Left ventricle myocardium superior (tissue), 1 donor: ENCODE measurements around the gene POLG2. TPM values are rescaled to one million over a fixed set of nuclear protein-coding genes. Genes with fewer than 3 reads are reported as not detected.

Experiments
- ATAC-seq: fragments of 200-7000 bp; cut with Tn5 transposase; one replicate; pipeline ENCODE4 v1.9.1; 2020; ENCODE audit warnings: mild to moderate bottlenecking, moderate library complexity
- DNase-seq: peaks from one replicate; pipeline ENCODE4 v3.0.0-alpha.2; 2020
- intact Hi-C: fragments of 100-400 bp; cut with micrococcal nuclease; formaldehyde crosslinking; loops from one replicate; pipeline ENCODE4 v1.11.0; 2022
- long read RNA-seq: library from polyadenylated mRNA; unstranded; transcript quantifications from one replicate; pipeline ENCODE4 v2.0.0, GENCODE V29; 2021
- total RNA-seq: library from RNA; stranded (reverse); fragmentation: NEBNext Ultra II Directional; extraction: Animal tissue kit (Norgen Biotek cat#: 25700); gene quantifications from one replicate; pipeline ENCODE4 v1.2.1, GENCODE V29; 2021
- donor health status: DM: no; HTN: yes; CAD: no; lungs with severe emphysema.

Gene POLG2
- total RNA-seq, result 5.9 TPM
- long read RNA-seq, transcript POLG2-201 (8 exons, 1,564 nt), result major isoform, 12 of 20 reads
- long read RNA-seq, partial matches to known transcripts, result 3 of 20 reads
- long read RNA-seq, other reads (novel, unspliced or antisense), result 4 of 20 reads

GRCh38 chr17:64496786-64497564, at the start of gene POLG2:
POLG2 (minus strand) TSS chr17:64497054; CDS start chr17:64496968, 86 bp downstream.
- intact Hi-C loops, result no loop called here
- ATAC-seq, result peak; percentile 97
- peak; percentile 97 for DNase-seq

- intact Hi-C loops, result no loop called here
- no peak for ATAC-seq
Observed at GRCh38 chr17:64544742-64545141, 47.9 kb upstream of the POLG2 start.

GRCh38 chr17:64540118-64540776, 43.4 kb upstream of the POLG2 start:
- intact Hi-C loops, result no loop called here
- DNase-seq (no peak), ATAC-seq (no peak)

More at GRCh38 chr17:64544742-64545141, 47.9 kb upstream of the POLG2 start:
- no peak for DNase-seq

GRCh38 chr17:64538508-64539130, 41.8 kb upstream of the POLG2 start:
- peak; percentile 53 for ATAC-seq
- no peak for DNase-seq
- intact Hi-C loops, result no loop called here

GRCh38 chr17:64537488-64537887, 40.6 kb upstream of the POLG2 start:
- no peak for DNase-seq
- intact Hi-C loops, result no loop called here
- no peak for ATAC-seq

- intact Hi-C loops, result no loop called here
- ATAC-seq, result no peak
- DNase-seq, result no peak
Observed at GRCh38 chr17:64536913-64537312, 40.1 kb upstream of the POLG2 start.

GRCh38 chr17:64535357-64535756, 38.5 kb upstream of the POLG2 start:
- no peak for DNase-seq
- intact Hi-C loops, result no loop called here
- ATAC-seq, result no peak

- ATAC-seq (no peak), DNase-seq (no peak)
- intact Hi-C loops, result no loop called here
Observed at GRCh38 chr17:64534187-64534586, 37.3 kb upstream of the POLG2 start.

GRCh38 chr17:64533784-64534183, 36.9 kb upstream of the POLG2 start:
- intact Hi-C loops, result no loop called here
- ATAC-seq (no peak), DNase-seq (no peak)

GRCh38 chr17:64532409-64532808, 35.6 kb upstream of the POLG2 start:
- intact Hi-C loops, result no loop called here
- DNase-seq (no peak), ATAC-seq (peak; percentile 58)

GRCh38 chr17:64531955-64532371, 35.1 kb upstream of the POLG2 start:
- intact Hi-C loops, result no loop called here
- ATAC-seq (no peak), DNase-seq (no peak)

- DNase-seq (no peak), ATAC-seq (no peak)
- intact Hi-C loops, result no loop called here
Observed at GRCh38 chr17:64529221-64529620, 32.4 kb upstream of the POLG2 start.

- ATAC-seq (no peak), DNase-seq (no peak)
- intact Hi-C loops, result no loop called here
Observed at GRCh38 chr17:64527914-64528313, 31.1 kb upstream of the POLG2 start.

GRCh38 chr17:64520359-64520758, 23.5 kb upstream of the POLG2 start:
- intact Hi-C loops, result no loop called here

GRCh38 chr17:64519601-64520000, 22.7 kb upstream of the POLG2 start:
- ATAC-seq (no peak), DNase-seq (no peak)
- intact Hi-C loops, result no loop called here

More at GRCh38 chr17:64520359-64520758, 23.5 kb upstream of the POLG2 start:
- no peak for DNase-seq
- no peak for ATAC-seq

- no peak for DNase-seq
- no peak for ATAC-seq
- intact Hi-C loops, result no loop called here
Observed at GRCh38 chr17:64515829-64516228, 19.0 kb upstream of the POLG2 start.

- ATAC-seq, result no peak
- DNase-seq, result no peak
- intact Hi-C loops, result no loop called here
Observed at GRCh38 chr17:64515419-64515818, 18.6 kb upstream of the POLG2 start.

- DNase-seq (no peak), ATAC-seq (no peak)
- intact Hi-C loops, result no loop called here
Observed at GRCh38 chr17:64509179-64509578, 12.3 kb upstream of the POLG2 start.

GRCh38 chr17:64508683-64509082, 11.8 kb upstream of the POLG2 start:
- intact Hi-C loops, result no loop called here
- ATAC-seq (no peak), DNase-seq (no peak)

GRCh38 chr17:64507413-64507782, 10.5 kb upstream of the POLG2 start:
- no peak for DNase-seq
- peak; percentile 29 for ATAC-seq
- intact Hi-C loops, result no loop called here
